Ureter (tissue), 1 donor: Measurements from ENCODE around the gene CLDN17. TPM values are rescaled to one million over a fixed set of nuclear protein-coding genes. Genes with fewer than 3 reads are reported as not detected.

Experiments
- DNase-seq: peaks from one replicate; pipeline ENCODE4 v3.0.0-alpha.2; 2020; ENCODE audit warnings: low spot score
- total RNA-seq: library from RNA; stranded (reverse); gene quantifications from one replicate; pipeline ENCODE4 v1.2.4, GENCODE V29; 2023
- donor health status: DM: yes; HTN: yes; CAD: no.

CLDN17 gene
- total RNA-seq, 1 donor from 2014 or later = not detected

DNA sequence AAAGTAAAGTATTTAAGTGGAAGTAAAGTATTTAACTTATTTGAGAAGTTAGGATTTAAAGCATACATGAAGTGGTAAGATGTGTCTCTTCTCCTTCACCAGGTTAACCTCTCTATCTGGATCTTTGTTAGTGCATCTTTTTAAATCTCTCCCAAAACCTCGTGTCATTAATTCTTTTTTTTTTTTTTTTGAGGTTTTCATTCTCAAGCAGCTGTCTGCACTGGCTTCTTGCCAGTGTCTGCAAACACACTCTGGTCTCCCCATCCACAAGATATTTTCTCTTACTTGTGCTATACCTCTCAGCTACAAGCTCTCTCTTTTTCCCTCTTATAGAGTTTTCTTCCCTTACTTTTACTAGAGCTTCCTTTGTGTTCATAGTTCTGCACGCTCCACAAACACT lies 49.0 kb downstream of the CLDN17 start:
- DNase-seq = no peak

- DNase-seq = no peak
These were observed 50.1 kb downstream of the CLDN17 start for GRCh38 chr21:30116479-30116878.

Other genes with a start within 250 kb of the CLDN17 start
- gene GRIK1, start 226.8 kb downstream of the CLDN17 start, total RNA-seq = 0.49 TPM
- 1.8 TPM for gene CLDN8, start 49.3 kb upstream of the CLDN17 start, total RNA-seq
- not detected for gene KRTAP24-1, start 116.1 kb upstream of the CLDN17 start, total RNA-seq
- gene KRTAP25-1, start 122.7 kb upstream of the CLDN17 start, total RNA-seq = not detected
- gene KRTAP26-1, start 153.5 kb upstream of the CLDN17 start, total RNA-seq = not detected
- not detected for gene KRTAP27-1, start 170.9 kb upstream of the CLDN17 start, total RNA-seq
- gene KRTAP23-1, start 181.8 kb upstream of the CLDN17 start, total RNA-seq = not detected
- gene KRTAP13-2, start 205.5 kb upstream of the CLDN17 start, total RNA-seq = not detected
- not detected for gene KRTAP13-1, start 229.2 kb upstream of the CLDN17 start, total RNA-seq